ENCODE measurements around the gene FBLN1.

The FBLN1 gene

GRCh38 chr22:45574069-45574703, 71.5 kb downstream of the FBLN1 start:
- DNase-seq: no peak

GRCh38 chr22:45575173-45575572, 72.5 kb downstream of the FBLN1 start:
- DNase-seq: no peak

- no peak for DNase-seq
Observed at GRCh38 chr22:45575607-45576272, 73.1 kb downstream of the FBLN1 start.

GRCh38 chr22:45576273-45576625, 73.6 kb downstream of the FBLN1 start:
- DNase-seq: no peak

GRCh38 chr22:45576730-45577464, 74.2 kb downstream of the FBLN1 start:
- DNase-seq: no peak

GRCh38 chr22:45577746-45578523, 75.3 kb downstream of the FBLN1 start:
- DNase-seq: peak; percentile 85

- no peak for DNase-seq
Observed at GRCh38 chr22:45578524-45579147, 76.0 kb downstream of the FBLN1 start.

GRCh38 chr22:45579306-45579705, 76.6 kb downstream of the FBLN1 start:
- DNase-seq: no peak

- DNase-seq: no peak
Observed at GRCh38 chr22:45579806-45580725, 77.4 kb downstream of the FBLN1 start.

- DNase-seq: no peak
Observed at GRCh38 chr22:45580726-45581381, 78.2 kb downstream of the FBLN1 start.

- DNase-seq: no peak
Observed at GRCh38 chr22:45581549-45582080, 78.9 kb downstream of the FBLN1 start.

GRCh38 chr22:45582236-45582954, 79.7 kb downstream of the FBLN1 start:
- no peak for DNase-seq

- no peak for DNase-seq
Observed at GRCh38 chr22:45582955-45583320, 80.3 kb downstream of the FBLN1 start.

- DNase-seq: no peak
Observed at GRCh38 chr22:45583504-45583903, 80.8 kb downstream of the FBLN1 start.

GRCh38 chr22:45584121-45584570, 81.5 kb downstream of the FBLN1 start:
- DNase-seq: no peak

GRCh38 chr22:45584621-45585436, 82.1 kb downstream of the FBLN1 start:
- DNase-seq: no peak

GRCh38 chr22:45585437-45585755, 82.7 kb downstream of the FBLN1 start:
- no peak for DNase-seq

GRCh38 chr22:45585946-45586540, 83.4 kb downstream of the FBLN1 start:
- DNase-seq: no peak
